HG02588 (cell line): ENCODE data around the gene SSBP3.

Source experiments
- ATAC-seq: cut with Tn5 transposase; IDR thresholded peaks from one replicate; pipeline ENCODE4 v1.9.1; 2021; ENCODE audit warnings: mild to moderate bottlenecking, moderate library complexity; ENCODE audit not compliant: unreplicated experiment

The SSBP3 gene

DNA sequence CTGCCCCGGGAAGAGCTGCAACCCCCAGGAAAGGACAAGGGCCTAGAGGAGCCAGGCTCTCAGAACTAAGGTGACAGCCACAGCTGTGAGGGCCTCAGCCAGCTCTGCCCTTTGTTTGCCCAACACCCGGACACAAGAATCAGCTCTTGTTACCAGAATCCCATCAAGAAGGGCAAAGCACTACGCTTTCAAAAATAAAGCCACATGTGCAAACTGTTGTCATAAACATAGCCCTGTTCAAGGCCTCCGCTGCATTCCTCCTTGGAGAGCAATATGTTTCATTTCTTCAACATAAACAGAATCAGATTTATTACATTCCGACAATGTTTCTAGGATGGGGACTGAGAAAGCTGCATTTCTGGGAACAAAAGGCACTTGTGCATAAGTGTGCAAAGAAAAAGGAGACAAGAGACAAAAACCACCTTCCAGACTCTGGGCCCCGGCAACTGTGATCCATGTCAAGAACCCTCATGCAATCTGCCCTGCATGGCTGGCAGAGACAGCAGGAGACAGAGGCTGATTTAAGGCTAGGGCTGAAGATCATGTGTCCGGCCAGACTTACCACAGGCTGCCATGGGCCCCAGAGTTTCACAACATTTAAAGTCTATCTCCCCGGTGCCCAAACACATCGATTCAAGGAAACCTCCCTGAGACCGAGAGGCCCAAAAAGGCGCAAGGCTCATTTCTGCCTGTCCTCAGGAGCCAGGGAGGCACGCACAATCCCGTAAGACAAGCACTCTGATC, 71.0 kb downstream of the SSBP3 start:
- no peak for ATAC-seq

- no peak for ATAC-seq
These were observed 73.2 kb downstream of the SSBP3 start for GRCh38 chr1:54332781-54333585.

- ATAC-seq = no peak
These were observed 74.2 kb downstream of the SSBP3 start for GRCh38 chr1:54331843-54332463.

GRCh38 chr1:54331091-54331772, 75.0 kb downstream of the SSBP3 start:
- ATAC-seq = no peak

DNA sequence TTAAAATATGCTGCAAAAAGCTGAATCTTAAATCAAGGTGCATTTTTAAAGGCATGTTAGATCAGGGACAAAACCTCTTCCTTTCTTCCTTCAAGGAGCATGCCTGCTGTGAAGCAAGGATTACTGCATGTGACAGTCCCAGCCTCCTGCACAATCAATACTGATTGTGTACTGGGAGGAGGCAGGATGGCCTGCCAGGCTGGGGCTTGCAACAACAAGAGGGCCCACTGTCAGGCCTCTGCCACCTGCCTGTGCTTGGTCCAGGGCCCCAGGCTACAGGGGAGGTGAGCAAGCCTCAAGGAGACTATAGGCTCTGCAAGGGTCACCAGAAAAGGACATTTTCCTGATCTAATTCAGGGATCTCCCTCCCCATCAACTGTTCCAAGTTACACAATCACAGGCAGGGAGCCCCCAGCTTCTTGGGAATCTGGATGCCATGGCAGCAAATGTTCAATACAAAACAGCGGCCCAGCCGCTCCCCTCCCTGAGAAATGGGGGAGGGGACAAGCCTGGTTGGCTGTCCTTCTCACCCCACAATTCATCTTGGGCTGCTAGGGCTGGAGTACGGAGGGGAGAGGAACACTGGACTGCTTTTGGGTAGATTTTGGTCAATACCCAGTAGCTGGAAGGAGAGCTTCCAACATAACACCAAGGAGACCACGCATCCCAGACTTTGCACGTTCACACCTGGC, 76.7 kb downstream of the SSBP3 start:
- ATAC-seq = no peak

DNA sequence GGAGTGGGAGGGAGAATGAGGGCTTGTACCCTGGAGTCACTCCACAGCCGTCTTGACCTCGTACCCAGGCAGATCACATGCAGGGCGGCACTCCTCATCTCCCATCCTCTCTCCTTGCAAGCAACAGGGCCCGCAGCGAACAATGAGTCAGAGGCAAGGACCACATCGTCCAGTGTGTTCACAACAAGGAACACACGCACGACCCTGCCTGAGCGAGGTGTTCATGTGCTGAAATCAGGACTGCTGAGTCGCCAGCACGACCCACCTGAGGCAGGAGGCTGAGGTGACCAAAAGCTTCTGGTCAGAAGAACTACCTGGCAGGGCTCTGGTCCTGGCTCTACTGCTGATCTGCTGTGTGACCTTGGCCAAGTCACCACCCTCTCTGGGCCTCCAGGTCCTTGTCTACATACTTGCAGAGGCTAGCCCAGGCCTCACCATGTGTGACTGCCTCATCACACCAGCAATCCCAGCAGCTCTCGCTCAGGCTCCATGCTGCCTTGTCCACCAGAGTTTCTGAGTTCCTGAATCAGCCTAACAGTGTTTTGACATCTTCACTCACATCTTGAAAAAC, 78.0 kb downstream of the SSBP3 start:
- ATAC-seq = no peak

DNA sequence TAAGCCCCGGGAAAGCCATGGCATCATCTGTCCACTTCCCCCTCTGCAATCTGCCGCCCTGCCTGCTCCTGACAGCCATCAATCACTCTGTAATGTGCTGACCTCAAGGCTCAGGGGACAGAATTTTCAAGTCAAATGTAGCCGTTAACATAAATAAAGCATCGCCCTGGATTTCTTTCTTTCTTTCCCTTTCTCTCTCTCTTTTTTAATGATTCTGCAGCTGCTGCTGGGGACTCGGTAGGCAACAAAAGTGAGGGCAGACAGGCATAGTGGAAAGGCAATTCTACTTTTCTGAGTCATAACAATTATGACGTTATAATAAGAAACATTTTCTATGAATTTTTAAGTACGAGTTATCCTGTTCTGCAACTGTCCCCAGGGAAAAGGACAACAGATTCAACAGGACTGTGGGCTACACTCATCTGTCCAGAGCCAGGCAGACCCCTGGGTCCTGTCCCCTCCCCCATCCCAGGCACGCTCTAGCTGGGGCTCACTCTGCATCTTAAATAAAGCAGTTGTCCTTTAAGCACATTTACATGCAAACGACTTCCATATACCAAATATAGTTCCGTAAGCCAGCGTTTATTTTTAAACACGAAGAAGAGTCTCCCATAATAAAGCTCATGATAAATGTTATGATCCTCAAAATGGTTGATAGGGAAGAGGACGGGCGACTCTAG, 78.7 kb downstream of the SSBP3 start:
- ATAC-seq = no peak

DNA sequence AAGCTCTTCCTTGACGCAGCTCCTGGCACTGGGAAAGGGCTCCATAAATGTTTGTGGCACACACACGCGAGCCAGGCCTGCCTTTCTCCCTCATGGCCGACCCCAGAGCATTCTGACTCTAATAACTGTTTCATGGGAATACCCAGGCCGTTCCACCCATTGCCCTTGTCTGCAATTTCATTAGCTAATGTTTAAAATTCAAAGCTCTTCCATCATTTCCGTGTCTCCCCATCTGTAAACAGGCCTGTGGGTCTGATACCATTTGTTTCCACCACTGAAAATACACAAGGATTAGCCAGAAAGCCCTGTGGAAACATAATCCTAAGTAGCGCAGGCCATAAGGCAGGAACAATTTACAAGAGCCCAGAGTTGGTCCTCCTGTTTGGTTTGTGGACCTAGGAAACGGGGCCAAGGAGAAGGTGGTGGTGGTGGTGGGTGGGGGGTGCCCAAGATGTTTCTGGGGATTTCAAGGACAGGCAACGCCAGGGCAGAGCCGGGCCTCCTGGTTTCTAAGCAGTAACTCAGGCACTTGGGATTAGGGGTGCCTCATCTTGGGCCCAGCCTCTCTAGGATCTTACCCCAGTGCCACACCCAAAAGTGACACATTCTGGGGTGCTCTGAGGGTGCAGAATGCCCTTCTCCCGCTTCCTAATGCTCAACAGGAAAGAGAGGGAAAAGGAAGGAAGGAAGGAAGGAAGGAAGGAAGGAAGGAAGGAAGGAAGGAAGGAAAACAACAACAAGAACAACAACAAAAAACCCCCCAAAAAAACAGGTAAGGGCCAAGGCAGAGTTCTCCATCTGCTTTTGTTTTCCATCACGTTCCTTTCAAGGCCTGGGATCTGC, 79.4 kb downstream of the SSBP3 start:
- ATAC-seq = no peak

DNA sequence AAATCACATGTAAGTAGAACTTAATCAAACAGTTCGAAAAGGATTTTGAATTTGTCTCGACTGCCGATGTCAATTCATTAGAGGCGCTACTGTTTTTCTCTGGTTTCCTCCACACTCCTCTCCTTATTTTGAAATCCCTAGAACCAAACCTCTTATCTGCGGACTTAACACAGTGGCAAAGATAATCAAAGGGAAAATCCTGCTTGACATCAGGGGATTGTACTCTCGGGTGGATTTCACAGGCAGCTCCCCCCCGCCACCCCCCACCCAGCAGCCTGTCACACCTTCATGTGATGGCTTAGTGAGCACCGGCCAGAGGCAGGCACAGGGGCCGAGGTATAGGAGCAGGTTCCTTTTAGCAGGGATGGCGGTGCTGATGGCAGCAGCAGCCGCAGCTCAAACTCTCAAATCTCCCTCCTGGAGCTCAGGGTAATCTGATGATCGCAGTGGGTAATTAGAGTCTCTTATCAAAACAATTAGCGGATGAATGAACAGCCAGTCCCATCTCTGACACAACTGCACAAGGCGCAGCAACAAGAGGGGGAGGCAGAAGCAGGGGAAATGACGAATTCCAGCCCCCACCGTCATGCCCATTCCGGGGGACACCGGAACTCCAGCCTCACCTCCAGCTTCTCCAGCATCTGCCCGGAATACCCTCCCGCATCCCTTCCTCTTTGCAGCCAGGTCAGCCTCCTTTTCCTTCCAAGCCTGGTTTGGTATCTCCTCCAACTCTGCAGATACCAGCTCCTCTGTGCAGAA, 80.3 kb downstream of the SSBP3 start:
- ATAC-seq = no peak

GRCh38 chr1:54325284-54325683, 80.9 kb downstream of the SSBP3 start:
- ATAC-seq = no peak

- ATAC-seq = no peak
These were observed 81.7 kb downstream of the SSBP3 start for GRCh38 chr1:54324251-54325140.

DNA sequence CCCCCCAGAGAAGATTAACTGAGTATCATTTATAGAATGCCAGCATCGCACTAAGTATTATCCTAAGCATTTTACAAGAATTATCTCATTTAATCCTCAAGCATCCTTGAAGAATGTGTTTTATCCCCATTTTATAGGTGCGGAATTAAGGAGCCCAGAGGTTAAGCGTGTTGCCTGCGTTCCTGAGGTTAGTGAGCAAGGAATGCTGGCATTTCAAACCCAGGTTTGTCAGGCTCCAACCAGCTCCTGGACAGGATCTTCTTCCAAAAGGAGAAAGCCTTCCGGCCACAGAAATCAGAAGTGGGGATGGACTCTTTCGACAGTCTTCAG, 82.3 kb downstream of the SSBP3 start:
- ATAC-seq = no peak

DNA sequence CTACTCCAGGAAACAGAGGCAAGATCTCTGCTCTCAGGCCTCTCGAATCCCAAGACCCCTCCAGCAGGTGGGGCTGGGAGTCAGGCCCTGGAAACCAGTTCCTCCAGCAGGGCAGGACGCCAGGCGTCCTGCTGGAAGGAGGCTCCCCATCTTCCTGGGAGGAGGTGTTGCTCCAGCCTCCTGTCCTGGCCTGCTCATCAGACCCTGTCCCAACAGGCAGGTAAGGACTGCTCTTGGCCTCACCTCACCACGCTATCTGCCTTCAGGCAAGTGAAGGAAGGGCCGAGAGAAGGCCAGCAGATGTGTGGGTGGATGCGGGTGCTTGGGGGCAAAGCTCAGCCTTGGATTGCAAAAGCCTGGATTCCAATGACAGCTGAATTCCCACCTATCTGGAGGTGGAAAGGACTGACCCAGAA, 82.9 kb downstream of the SSBP3 start:
- no peak for ATAC-seq

- ATAC-seq = no peak
These were observed 87.9 kb downstream of the SSBP3 start for GRCh38 chr1:54318246-54318814.

DNA sequence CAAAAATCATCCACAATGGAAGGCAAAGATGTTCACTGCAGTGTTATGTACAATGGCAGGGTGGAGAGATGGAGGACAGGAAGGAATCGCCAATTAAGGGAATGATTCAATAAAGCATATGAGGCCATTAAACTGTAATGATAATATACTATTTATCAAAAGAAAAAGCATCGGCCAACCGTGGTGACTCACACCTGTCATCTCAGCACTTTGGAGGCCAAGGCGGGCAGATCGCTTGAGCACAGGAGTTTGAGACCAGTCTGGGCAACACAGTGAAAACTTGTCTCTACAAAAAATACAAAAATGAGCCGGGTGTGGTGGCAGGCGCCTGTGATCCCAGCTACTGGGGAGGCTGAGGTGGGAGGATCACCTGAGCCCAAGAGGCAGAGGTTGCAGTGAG, 89.1 kb downstream of the SSBP3 start:
- ATAC-seq = no peak

- ATAC-seq = no peak
These were observed 91.1 kb downstream of the SSBP3 start for GRCh38 chr1:54315099-54315498.

- ATAC-seq = no peak
These were observed 91.5 kb downstream of the SSBP3 start for GRCh38 chr1:54314696-54315095.
